ENCODE results near the gene PROK2. TPM values are rescaled to one million over a fixed set of nuclear protein-coding genes. Genes with fewer than 3 reads are reported as not detected.

PROK2 gene
- total and polyA plus RNA-seq, 3 donors from 2014 or later: 4.9 to 23.1 (median 7.7) TPM

- no peaks in the 10 kb centered on the region for H3K4me1 ChIP-seq
- H3K27me3 ChIP-seq: no peaks in the 10 kb centered on the region
- H3K4me3 ChIP-seq: no peak overlapping the region
- no peaks in the 10 kb centered on the region for H3K9me3 ChIP-seq
- no peak overlapping the region for H3K27ac ChIP-seq
- no peaks in the 10 kb centered on the region for H3K36me3 ChIP-seq (ENCODE audit: low read depth, missing control alignments)
- intact Hi-C loops (cut with DNase I; ENCODE audit: low total_unique reads): no loop called here
- WGBS, 2 donors: 82% methylated on average over 3 of the region's 3 CpGs
- no peak for DNase-seq
- TF ChIP-seq POLR2A (IDR thresholded peaks at IDR 0.05): no peak
- no peak for TF ChIP-seq CTCF (IDR thresholded peaks at IDR 0.05)
These were observed 25.1 kb upstream of the PROK2 start for GRCh38 chr3:71810056-71810455.

- WGBS, 2 donors: 92% methylated on average over 4 to 6 of the region's 6 CpGs
- Histone ChIP-seq H3K4me3 (no peak overlapping the region), H3K9me3 (no peaks in the 10 kb centered on the region), H3K4me1 (no peaks in the 10 kb centered on the region), H3K36me3 (ENCODE audit: low read depth, missing control alignments) (no peaks in the 10 kb centered on the region), H3K27me3 (no peaks in the 10 kb centered on the region), H3K27ac (no peak overlapping the region)
- intact Hi-C loops (cut with DNase I; ENCODE audit: low total_unique reads): no loop called here
- no peak for DNase-seq
- TF ChIP-seq POLR2A (IDR thresholded peaks at IDR 0.05) (no peak), CTCF (IDR thresholded peaks at IDR 0.05) (no peak)
These were observed 24.5 kb upstream of the PROK2 start for GRCh38 chr3:71809321-71810026.

GRCh38 chr3:71806736-71807135 lies 21.8 kb upstream of the PROK2 start:
- H3K9me3 ChIP-seq: no peaks in the 10 kb centered on the region
- no peak overlapping the region for H3K27ac ChIP-seq
- H3K4me1 ChIP-seq: no peaks in the 10 kb centered on the region
- DNase-seq: no peak
- H3K4me3 ChIP-seq: no peak overlapping the region
- TF ChIP-seq CTCF (IDR thresholded peaks at IDR 0.05) (no peak), POLR2A (IDR thresholded peaks at IDR 0.05) (no peak)
- WGBS, 2 donors: 85 to 90% methylated on average over 3 of the region's 3 CpGs
- H3K36me3 ChIP-seq (ENCODE audit: low read depth, missing control alignments): no peaks in the 10 kb centered on the region
- no peaks in the 10 kb centered on the region for H3K27me3 ChIP-seq
- intact Hi-C loops (cut with DNase I; ENCODE audit: low total_unique reads): no loop called here

GRCh38 chr3:71805691-71806090 lies 20.7 kb upstream of the PROK2 start:
- no peak overlapping the region for H3K4me3 ChIP-seq
- no peaks in the 10 kb centered on the region for H3K36me3 ChIP-seq (ENCODE audit: low read depth, missing control alignments)
- 92% methylated on average over 2 of the region's 2 CpGs for WGBS, 2 donors
- no peak overlapping the region for H3K27ac ChIP-seq
- intact Hi-C loops (cut with DNase I; ENCODE audit: low total_unique reads): no loop called here
- no peaks in the 10 kb centered on the region for H3K9me3 ChIP-seq
- no peak for TF ChIP-seq POLR2A (IDR thresholded peaks at IDR 0.05)
- no peak for TF ChIP-seq CTCF (IDR thresholded peaks at IDR 0.05)
- no peaks in the 10 kb centered on the region for H3K4me1 ChIP-seq
- DNase-seq: no peak
- no peaks in the 10 kb centered on the region for H3K27me3 ChIP-seq

- no peaks in the 10 kb centered on the region for H3K4me1 ChIP-seq
- no peaks in the 10 kb centered on the region for H3K27me3 ChIP-seq
- no peaks in the 10 kb centered on the region for H3K36me3 ChIP-seq (ENCODE audit: low read depth, missing control alignments)
- intact Hi-C loops (cut with DNase I; ENCODE audit: low total_unique reads): no loop called here
- H3K9me3 ChIP-seq: no peaks in the 10 kb centered on the region
- H3K4me3 ChIP-seq: no peak overlapping the region
- 92 to 93% methylated on average over 3 of the region's 3 CpGs for WGBS, 2 donors
- no peak for DNase-seq
- TF ChIP-seq CTCF (IDR thresholded peaks at IDR 0.05) (no peak), POLR2A (IDR thresholded peaks at IDR 0.05) (no peak)
- H3K27ac ChIP-seq: no peak overlapping the region
These were observed 20.3 kb upstream of the PROK2 start for GRCh38 chr3:71805199-71805598.

Measured in testis (tissue), 3 donors.